Upper lobe of left lung (tissue), 6 donors: Measurements from ENCODE around the gene RIPK3. TPM values are rescaled to one million over a fixed set of nuclear protein-coding genes. Genes with fewer than 3 reads are reported as not detected.

Experiments used
- ATAC-seq, 2 donors: fragments of 200-7000 bp; cut with Tn5 transposase; one replicate each; pipeline ENCODE4 v1.9.1; 2022; ENCODE audit warnings: mild to moderate bottlenecking in 2 of 2, moderate library complexity in 2 of 2; ENCODE audit not compliant: low FRiP score in 2 of 2
- DNase-seq, 2 donors: peaks; one replicate each; pipeline ENCODE4 v3.0.0-alpha.2; 2019 to 2020
- H3K27ac ChIP-seq, 4 donors: fragments of 200-600 bp; sonication (generic); one replicate each; pipeline ENCODE4 v1.5.1; 2016 to 2019
- H3K27me3 ChIP-seq, 4 donors: fragments of 200-600 bp; sonication (generic); one replicate each; pipeline ENCODE4 v1.5.1; 2017 to 2019
- H3K36me3 ChIP-seq, 4 donors: fragments of 200-600 bp; sonication (generic); one replicate each; pipeline ENCODE4 v1.5.1; 2016 to 2019
- H3K4me1 ChIP-seq, 4 donors: fragments of 200-600 bp; sonication (generic); one replicate each; pipeline ENCODE4 v1.5.1; 2018 to 2019
- H3K4me3 ChIP-seq, 4 donors: fragments of 200-600 bp; sonication (generic); one replicate each; pipeline ENCODE4 v1.5.1; 2017 to 2019; ENCODE audit warnings: mild to moderate bottlenecking in 2 of 4, moderate library complexity in 1 of 4
- H3K9me3 ChIP-seq, 4 donors: fragments of 200-600 bp; sonication (generic); one replicate each; pipeline ENCODE4 v1.5.1; 2018 to 2019
- CTCF ChIP-seq, 6 experiments: fragments of 450-650 bp in 4 of 6; fragments of 200-600 bp in 2 of 6; sonication (generic) in 2 of 6; IDR thresholded peaks; one replicate each; pipeline ENCODE4 v1.5.1; 2016 to 2019; ENCODE audit warnings: antibody characterized with exemption in 6 of 6
- EP300 ChIP-seq, 4 donors: sonication (generic); formaldehyde crosslinking; IDR thresholded peaks; one replicate each; pipeline ENCODE4 v1.5.1; 2017; ENCODE audit warnings: antibody characterized with exemption in 4 of 4, control low read depth in 2 of 4
- POLR2A ChIP-seq, 4 donors: fragments of 450-650 bp; IDR thresholded peaks; one replicate each; pipeline ENCODE4 v1.5.1; 2016 to 2017; ENCODE audit warnings: antibody characterized with exemption in 4 of 4, mild to moderate bottlenecking in 2 of 4
- POLR2AphosphoS5 ChIP-seq, 2 donors: sonication (generic); formaldehyde crosslinking; IDR thresholded peaks; one replicate each; pipeline ENCODE4 v1.5.1; 2017; ENCODE audit warnings: antibody characterized with exemption in 2 of 2
- WGBS, 2 donors: methylation state at CpG; one replicate each; pipeline ENCODE4 v1.1.5; 2017 to 2018; 5-methylcytosine and 5-hydroxymethylcytosine counted together
- total RNA-seq, 6 donors: library from RNA; depleted of rRNA in 4 of 6; stranded (reverse); fragments of >200 nt in 4 of 6; gene quantifications; one replicate each; pipeline versions ENCODE4 v1.1.0 to v1.2.1, GENCODE V29; 2016 to 2021
- donor health status: DM: no; HTN: no; CAD: no; lungs with moderate emphysema.
- donor health status: DM: no; HTN: yes; CAD: no; lungs with severe emphysema.

Gene RIPK3
- total RNA-seq, 6 donors from 2014 or later = 16.1 to 92.2 (median 29.1) TPM

GRCh38 chr14:24325041-24325530 is 14.7 kb downstream of the RIPK3 start:
- no peak overlapping the region for H3K4me3 ChIP-seq
- H3K27ac ChIP-seq = no peak overlapping the region
- H3K36me3 ChIP-seq = peaks cover 0 to 22% (median 6%) of the 10 kb centered on the region in 4 donors
- WGBS, 2 donors = 73 to 87% methylated on average over 5 of the region's 5 CpGs
- H3K4me1 ChIP-seq = peaks cover 13 to 25% (median 18%) of the 10 kb centered on the region in 4 donors
- DNase-seq = no peak
- no peak for ATAC-seq
- H3K27me3 ChIP-seq = no peaks in the 10 kb centered on the region
- no peak for TF ChIP-seq EP300 (IDR thresholded peaks at IDR 0.05)
- TF ChIP-seq POLR2A (IDR thresholded peaks at IDR 0.05) = no peak
- TF ChIP-seq CTCF (IDR thresholded peaks at IDR 0.05) = no peak
- TF ChIP-seq POLR2AphosphoS5 (IDR thresholded peaks at IDR 0.05) = no peak
- H3K9me3 ChIP-seq = no peaks in the 10 kb centered on the region

DNA sequence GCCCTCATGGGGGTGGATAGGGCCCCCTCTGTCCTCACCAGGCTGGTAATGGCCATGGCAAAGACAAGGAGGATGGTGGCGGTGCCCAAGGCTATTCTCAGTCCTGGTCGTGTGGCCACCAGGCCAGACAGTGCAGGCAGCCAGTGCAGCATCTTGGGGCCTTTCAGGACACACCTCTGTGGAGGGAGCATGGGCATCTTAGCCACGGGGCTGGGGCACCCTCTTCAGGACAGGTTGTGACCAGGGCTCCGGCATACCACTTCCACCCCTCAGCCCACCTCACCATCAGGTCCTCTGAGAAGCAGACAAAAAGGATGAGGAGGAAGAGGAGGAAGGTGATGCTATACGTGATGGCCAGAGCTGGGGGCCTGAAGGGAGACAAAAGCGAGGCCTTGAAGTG is 15.8 kb downstream of the RIPK3 start:
- ATAC-seq = no peak
- H3K27me3 ChIP-seq = no peaks in the 10 kb centered on the region
- no peak for DNase-seq
- H3K9me3 ChIP-seq = no peaks in the 10 kb centered on the region
- peaks cover 6 to 15% (median 10%) of the 10 kb centered on the region in 4 donors for H3K4me1 ChIP-seq
- H3K27ac ChIP-seq = no peak overlapping the region
- peaks cover 0 to 28% (median 8%) of the 10 kb centered on the region in 4 donors for H3K36me3 ChIP-seq
- H3K4me3 ChIP-seq = no peak overlapping the region
- 78 to 89% methylated on average over 6 of the region's 6 CpGs for WGBS, 2 donors
- no peak for TF ChIP-seq EP300 (IDR thresholded peaks at IDR 0.05)
- no peak for TF ChIP-seq POLR2A (IDR thresholded peaks at IDR 0.05)
- no peak for TF ChIP-seq POLR2AphosphoS5 (IDR thresholded peaks at IDR 0.05)
- TF ChIP-seq CTCF (IDR thresholded peaks at IDR 0.05) = no peak

- ATAC-seq = no peak
- H3K27me3 ChIP-seq = no peaks in the 10 kb centered on the region
These were observed 16.4 kb downstream of the RIPK3 start for GRCh38 chr14:24323341-24323740.

DNA sequence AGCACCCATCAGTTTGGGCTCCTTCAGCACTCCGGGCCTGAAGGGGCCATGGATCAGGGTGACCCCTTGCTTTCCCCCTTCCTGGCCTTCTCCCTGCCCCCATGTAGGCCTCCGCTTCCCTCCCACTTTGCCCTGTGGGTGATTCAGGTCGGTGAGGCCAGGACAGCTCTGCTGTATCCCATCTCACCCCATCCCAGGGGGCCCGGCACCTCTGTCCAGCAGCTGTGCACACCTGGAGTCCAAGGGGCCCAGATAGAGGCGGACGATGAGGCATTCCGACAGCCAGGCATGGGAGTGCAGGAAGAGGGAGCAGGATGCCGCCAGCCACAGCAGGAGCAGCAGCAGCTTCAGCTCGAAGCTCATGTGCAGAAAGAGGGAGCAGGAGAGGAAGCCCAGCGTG is 17.1 kb downstream of the RIPK3 start:
- H3K4me3 ChIP-seq = no peak overlapping the region
- peaks cover 6 to 12% (median 8%) of the 10 kb centered on the region in 4 donors for H3K4me1 ChIP-seq
- peak in 1 of 2 donors; percentile 34 for DNase-seq
- WGBS, 2 donors = 77 to 81% methylated on average over 7 to 8 of the region's 10 CpGs
- peaks cover 0 to 28% (median 8%) of the 10 kb centered on the region in 4 donors for H3K36me3 ChIP-seq
- H3K27me3 ChIP-seq = no peaks in the 10 kb centered on the region
- H3K27ac ChIP-seq = no peak overlapping the region
- no peak for ATAC-seq
- no peak for TF ChIP-seq POLR2AphosphoS5 (IDR thresholded peaks at IDR 0.05)
- no peak for TF ChIP-seq EP300 (IDR thresholded peaks at IDR 0.05)
- TF ChIP-seq CTCF (IDR thresholded peaks at IDR 0.05) = no peak
- TF ChIP-seq POLR2A (IDR thresholded peaks at IDR 0.05) = no peak
- H3K9me3 ChIP-seq = no peaks in the 10 kb centered on the region

More at GRCh38 chr14:24323341-24323740, 16.4 kb downstream of the RIPK3 start:
- 69 to 71% methylated on average over 3 of the region's 3 CpGs for WGBS, 2 donors
- TF ChIP-seq CTCF (IDR thresholded peaks at IDR 0.05) (no peak), POLR2A (IDR thresholded peaks at IDR 0.05) (no peak), EP300 (IDR thresholded peaks at IDR 0.05) (no peak), POLR2AphosphoS5 (IDR thresholded peaks at IDR 0.05) (no peak)
- DNase-seq = no peak
- no peaks in the 10 kb centered on the region for H3K9me3 ChIP-seq
- H3K27ac ChIP-seq = no peak overlapping the region
- H3K4me1 ChIP-seq = peaks cover 0 to 12% (median 7%) of the 10 kb centered on the region in 4 donors
- peaks cover 0 to 28% (median 8%) of the 10 kb centered on the region in 4 donors for H3K36me3 ChIP-seq
- no peak overlapping the region for H3K4me3 ChIP-seq
